ENCODE results near the gene TRIM8. TPM values are rescaled to one million over a fixed set of nuclear protein-coding genes. Genes with fewer than 3 reads are reported as not detected.

The TRIM8 gene
- total RNA-seq, 2 donors from 2014 or later: 148 to 222 TPM

DNA sequence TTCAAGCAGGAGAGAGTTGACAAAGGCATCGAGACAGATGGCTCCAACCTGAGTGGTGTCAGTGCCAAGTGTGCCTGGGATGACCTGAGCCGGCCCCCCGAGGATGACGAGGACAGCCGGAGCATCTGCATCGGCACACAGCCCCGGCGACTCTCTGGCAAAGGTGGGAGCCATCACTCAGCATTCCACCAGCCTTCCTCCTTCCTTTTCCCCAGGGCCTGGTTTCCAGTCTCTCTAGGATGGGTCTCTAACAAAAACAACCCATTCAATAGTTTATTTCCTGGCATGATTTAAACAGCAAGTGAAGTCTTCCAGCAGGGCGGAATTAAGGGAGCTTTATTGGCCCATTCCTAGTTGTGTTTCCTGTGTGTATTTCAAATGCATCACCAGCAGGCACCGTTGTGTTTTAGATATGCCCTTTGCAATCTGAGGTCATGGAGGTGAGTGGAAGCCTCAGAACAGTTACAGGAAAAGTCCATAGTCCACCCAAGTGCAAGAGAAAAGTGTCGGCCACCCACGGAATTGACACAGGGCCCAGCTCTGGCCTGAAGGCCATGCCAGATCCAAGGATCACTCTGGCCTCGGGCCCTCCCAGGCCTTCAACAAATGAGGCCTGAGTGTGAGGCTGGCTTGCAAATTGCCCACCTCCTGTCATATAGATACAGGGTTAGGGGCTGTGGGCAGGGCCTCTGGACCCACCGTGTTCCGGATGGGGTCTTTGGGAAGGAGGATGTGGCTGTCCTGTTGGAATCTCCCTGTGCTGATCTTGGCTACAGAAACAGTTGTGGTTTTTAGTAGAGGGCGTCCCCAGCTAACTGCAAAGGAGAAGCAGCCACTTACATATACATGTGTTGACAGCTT is 46.9 kb upstream of the TRIM8 start:
- intact Hi-C loops (cut with DNase I): loop anchor here (5.0 kb wide), 1 partner anchor 90 kb away; no protein-coding TSS in a partner anchor
- no peaks in the 10 kb centered on the region for H3K9me3 ChIP-seq
- TF ChIP-seq POLR2AphosphoS5 (IDR thresholded peaks at IDR 0.05) (no peak), POLR2A (IDR thresholded peaks at IDR 0.05) (no peak)
- TF ChIP-seq, protein P1, sequence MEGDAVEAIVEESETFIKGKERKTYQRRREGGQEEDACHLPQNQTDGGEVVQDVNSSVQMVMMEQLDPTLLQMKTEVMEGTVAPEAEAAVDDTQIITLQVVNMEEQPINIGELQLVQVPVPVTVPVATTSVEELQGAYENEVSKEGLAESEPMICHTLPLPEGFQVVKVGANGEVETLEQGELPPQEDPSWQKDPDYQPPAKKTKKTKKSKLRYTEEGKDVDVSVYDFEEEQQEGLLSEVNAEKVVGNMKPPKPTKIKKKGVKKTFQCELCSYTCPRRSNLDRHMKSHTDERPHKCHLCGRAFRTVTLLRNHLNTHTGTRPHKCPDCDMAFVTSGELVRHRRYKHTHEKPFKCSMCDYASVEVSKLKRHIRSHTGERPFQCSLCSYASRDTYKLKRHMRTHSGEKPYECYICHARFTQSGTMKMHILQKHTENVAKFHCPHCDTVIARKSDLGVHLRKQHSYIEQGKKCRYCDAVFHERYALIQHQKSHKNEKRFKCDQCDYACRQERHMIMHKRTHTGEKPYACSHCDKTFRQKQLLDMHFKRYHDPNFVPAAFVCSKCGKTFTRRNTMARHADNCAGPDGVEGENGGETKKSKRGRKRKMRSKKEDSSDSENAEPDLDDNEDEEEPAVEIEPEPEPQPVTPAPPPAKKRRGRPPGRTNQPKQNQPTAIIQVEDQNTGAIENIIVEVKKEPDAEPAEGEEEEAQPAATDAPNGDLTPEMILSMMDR (IDR thresholded peaks at IDR 0.05): no peak
- H3K4me1 ChIP-seq (replicated peaks): no peaks in the 10 kb centered on the region
- no peak overlapping the region for H3K4me3 ChIP-seq
- no peak overlapping the region for H3K27ac ChIP-seq
- no peak for DNase-seq (ENCODE audit: low spot score)
- no peaks in the 10 kb centered on the region for H3K27me3 ChIP-seq (replicated peaks; ENCODE audit: insufficient read depth)
- 80% methylated on average over 16 of the region's 16 CpGs for WGBS
- no peaks in the 10 kb centered on the region for H3K36me3 ChIP-seq

DNA sequence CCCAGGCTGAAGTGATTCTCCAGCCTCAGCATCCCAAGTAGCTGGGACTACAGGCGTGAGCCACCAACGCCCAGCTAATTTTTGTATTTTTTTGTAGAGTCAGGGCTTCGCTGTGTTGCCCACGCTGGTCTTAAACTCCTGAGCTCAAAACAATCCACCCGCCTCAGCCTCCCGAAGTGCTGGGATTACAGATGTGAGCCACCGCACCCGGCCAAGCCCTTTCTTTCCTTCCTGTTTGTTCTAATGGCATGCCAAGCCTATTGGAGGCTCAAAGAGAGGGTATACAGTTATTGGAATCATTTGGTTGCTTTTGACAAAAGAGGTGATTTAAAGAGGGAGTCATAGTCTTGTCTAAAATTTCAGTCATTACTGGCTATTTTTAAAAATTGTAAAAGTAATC is 46.0 kb upstream of the TRIM8 start:
- DNase-seq (ENCODE audit: low spot score): no peak
- H3K4me3 ChIP-seq: no peak overlapping the region
- no peaks in the 10 kb centered on the region for H3K27me3 ChIP-seq (replicated peaks; ENCODE audit: insufficient read depth)
- H3K9me3 ChIP-seq: no peaks in the 10 kb centered on the region
- no peaks in the 10 kb centered on the region for H3K4me1 ChIP-seq (replicated peaks)
- WGBS: 90% methylated on average over 8 of the region's 8 CpGs
- H3K36me3 ChIP-seq: no peaks in the 10 kb centered on the region
- TF ChIP-seq, protein P1 (IDR thresholded peaks at IDR 0.05): no peak
- TF ChIP-seq POLR2AphosphoS5 (IDR thresholded peaks at IDR 0.05): no peak
- TF ChIP-seq POLR2A (IDR thresholded peaks at IDR 0.05): no peak
- intact Hi-C loops (cut with DNase I): loop anchor here (5.0 kb wide), 1 partner anchor 91 kb away; no protein-coding TSS in a partner anchor
- H3K27ac ChIP-seq: no peak overlapping the region

DNA sequence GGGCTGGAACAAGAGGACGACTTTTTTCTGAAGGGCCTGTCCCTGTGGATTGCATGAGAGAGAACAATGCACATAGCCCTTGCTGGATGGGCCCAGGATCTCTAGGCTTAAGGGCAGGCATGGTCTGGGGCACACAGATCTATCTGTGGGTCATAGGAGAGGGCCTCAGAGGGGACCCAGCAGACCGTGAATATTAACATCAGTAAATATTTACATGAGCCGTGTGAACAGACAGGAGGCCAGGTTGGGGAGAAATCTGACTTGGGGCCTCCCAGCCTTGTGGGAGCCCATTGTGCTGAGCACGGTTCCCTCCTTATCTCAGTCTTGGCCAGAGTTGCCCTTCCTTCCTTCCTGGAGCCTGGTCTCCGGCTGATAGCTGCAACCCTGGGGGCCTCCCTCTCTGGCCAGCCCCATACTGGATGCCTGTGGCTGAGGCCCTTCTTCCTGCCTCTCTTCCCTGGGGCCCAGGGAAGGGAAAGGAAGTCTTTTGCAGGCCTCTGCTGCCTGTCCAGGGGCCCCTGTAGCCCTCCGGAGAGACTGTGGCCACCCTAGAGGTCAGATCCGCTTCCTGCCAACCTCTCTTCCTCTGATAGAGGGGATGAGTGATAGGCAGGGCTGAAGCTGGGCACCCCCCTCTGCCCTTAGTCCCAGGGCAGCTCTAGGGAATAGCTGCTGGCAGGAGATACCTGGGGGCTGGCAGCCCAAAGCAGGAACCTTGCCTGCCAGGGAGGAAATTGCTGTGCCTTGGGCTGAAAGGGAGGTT is 44.5 kb upstream of the TRIM8 start:
- TF ChIP-seq, protein P1 (IDR thresholded peaks at IDR 0.05): no peak
- no peak for TF ChIP-seq POLR2AphosphoS5 (IDR thresholded peaks at IDR 0.05)
- no peak for TF ChIP-seq POLR2A (IDR thresholded peaks at IDR 0.05)
- H3K27me3 ChIP-seq (replicated peaks; ENCODE audit: insufficient read depth): no peaks in the 10 kb centered on the region
- no peak overlapping the region for H3K27ac ChIP-seq
- H3K9me3 ChIP-seq: no peaks in the 10 kb centered on the region
- H3K36me3 ChIP-seq: no peaks in the 10 kb centered on the region
- DNase-seq (ENCODE audit: low spot score): no peak
- H3K4me1 ChIP-seq (replicated peaks): no peaks in the 10 kb centered on the region
- WGBS: 53% methylated on average over 7 of the region's 7 CpGs
- intact Hi-C loops (cut with DNase I): loop anchor here (5.0 kb wide), 1 partner anchor 92 kb away; no protein-coding TSS in a partner anchor
- no peak overlapping the region for H3K4me3 ChIP-seq

DNA sequence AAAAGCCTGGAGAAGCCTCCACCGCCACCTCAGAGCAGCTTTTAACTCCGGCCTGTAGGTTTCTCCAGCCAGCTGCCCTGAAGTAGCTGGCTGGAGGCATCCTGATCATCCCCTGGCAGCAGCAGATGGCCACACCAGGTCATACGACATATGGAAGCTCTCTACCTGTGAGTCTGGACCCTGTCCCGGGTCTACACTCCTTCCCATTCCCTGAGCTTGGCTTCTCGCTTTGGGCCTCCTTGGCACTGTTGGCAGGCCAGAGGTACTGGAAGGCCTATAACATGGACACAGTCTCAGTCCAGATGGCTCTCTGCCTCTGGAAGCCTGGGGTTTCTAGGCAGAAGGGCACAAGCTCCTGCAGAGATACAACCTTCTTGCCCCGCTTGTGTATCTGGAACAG is 43.5 kb upstream of the TRIM8 start:
- H3K27ac ChIP-seq: no peak overlapping the region
- no peaks in the 10 kb centered on the region for H3K9me3 ChIP-seq
- no peaks in the 10 kb centered on the region for H3K27me3 ChIP-seq (replicated peaks; ENCODE audit: insufficient read depth)
- no peak for DNase-seq (ENCODE audit: low spot score)
- TF ChIP-seq, protein P1 (IDR thresholded peaks at IDR 0.05): no peak
- TF ChIP-seq POLR2AphosphoS5 (IDR thresholded peaks at IDR 0.05): no peak
- no peak for TF ChIP-seq POLR2A (IDR thresholded peaks at IDR 0.05)
- no peaks in the 10 kb centered on the region for H3K36me3 ChIP-seq
- H3K4me3 ChIP-seq: no peak overlapping the region
- 90% methylated on average over 6 of the region's 6 CpGs for WGBS
- intact Hi-C loops (cut with DNase I): no loop called here
- H3K4me1 ChIP-seq (replicated peaks): no peaks in the 10 kb centered on the region

Data from prostate gland (tissue), 2 donors.